ENCODE data around the gene PREPL.

The PREPL gene

DNA sequence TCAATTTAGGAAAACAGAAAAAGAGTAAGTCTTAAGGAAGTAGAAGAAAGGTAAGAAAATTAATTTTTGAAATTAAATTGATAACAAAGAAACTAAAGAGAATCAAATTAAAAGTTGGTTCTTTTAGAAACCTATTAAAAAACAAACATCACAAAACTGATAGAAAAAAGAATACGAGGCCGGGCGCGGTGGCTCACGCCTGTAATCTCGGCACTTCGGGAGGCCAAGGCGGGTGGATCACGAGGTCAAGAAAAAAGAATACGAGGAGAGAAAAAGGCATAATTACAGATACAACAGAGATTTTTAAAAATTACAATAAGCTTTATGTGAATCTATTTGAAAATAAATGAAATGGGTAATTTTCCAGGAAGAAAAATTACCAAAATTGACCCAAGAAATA, 11.8 kb downstream of the PREPL start:
- no peak overlapping the region for H2AFZ ChIP-seq (ENCODE audit: low read length)

DNA sequence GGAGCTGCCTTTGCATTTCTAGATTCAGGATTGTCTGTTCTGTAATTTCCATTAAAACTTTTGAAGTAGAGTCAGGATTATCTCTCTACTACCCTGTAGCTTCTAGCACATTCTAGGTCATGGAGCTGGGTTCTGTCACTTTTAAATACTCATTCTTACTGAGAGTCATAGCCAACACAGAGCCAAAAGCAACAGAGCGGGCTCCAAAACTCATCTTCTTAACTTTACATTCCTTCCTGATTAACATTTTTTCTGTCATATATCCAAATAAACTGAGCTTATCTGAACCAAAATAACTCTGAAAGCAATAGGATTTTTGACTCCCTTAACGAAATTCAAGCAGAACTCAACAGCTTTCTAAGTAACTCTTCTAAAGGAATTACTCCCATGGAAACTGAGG, 12.9 kb downstream of the PREPL start:
- Histone ChIP-seq H4K20me1 (ENCODE audit: insufficient read depth, low read length) (no peaks in the 10 kb centered on the region), H3K79me2 (ENCODE audit: low read length) (peaks cover 4% of the 10 kb centered on the region; the same call in 1 of the 2 replicates), H3K27me3 (replicated peaks; ENCODE audit: insufficient read depth, low read length) (no peaks in the 10 kb centered on the region), H3K4me2 (ENCODE audit: low read depth, low read length) (no peak overlapping the region), H3K27ac (ENCODE audit: low read length) (no peak overlapping the region), H3K9ac (ENCODE audit: low read length) (no peak overlapping the region), H3K9me2 (replicated peaks; ENCODE audit: insufficient read depth, low read length) (no peaks in the 10 kb centered on the region), H3K9me3 (replicated peaks; ENCODE audit: insufficient read depth, low read length) (no peaks in the 10 kb centered on the region), H3K4me1 (ENCODE audit: low read length) (no peaks in the 10 kb centered on the region), H3K4me3 (ENCODE audit: low read length) (no peak overlapping the region), H3F3A (ENCODE audit: insufficient read depth, low read length) (no peaks in the 10 kb centered on the region), H2AFZ (ENCODE audit: low read length) (no peak overlapping the region), H3K36me3 (replicated peaks; ENCODE audit: insufficient read depth, low read length) (no peaks in the 10 kb centered on the region)
- DNase-seq: no peak
- no peak for TF ChIP-seq EZH2phosphoT487 (IDR thresholded peaks at IDR 0.05; ENCODE audit: low read length)
- no peak for TF ChIP-seq EZH2 (optimal IDR thresholded peaks at IDR 0.05; ENCODE audit: low read depth, low read length)
- no peak for TF ChIP-seq CTCF (IDR thresholded peaks at IDR 0.05; ENCODE audit: low read length)

More for the DNA sequence above, 11.8 kb downstream of the PREPL start:
- no peaks in the 10 kb centered on the region for H3K27me3 ChIP-seq (replicated peaks; ENCODE audit: insufficient read depth, low read length)
- H3K9me3 ChIP-seq (replicated peaks; ENCODE audit: insufficient read depth, low read length): no peaks in the 10 kb centered on the region
- H4K20me1 ChIP-seq (ENCODE audit: insufficient read depth, low read length): no peaks in the 10 kb centered on the region
- no peak overlapping the region for H3K9ac ChIP-seq (ENCODE audit: low read length)
- H3K4me3 ChIP-seq (ENCODE audit: low read length): no peak overlapping the region
- H3K27ac ChIP-seq (ENCODE audit: low read length): no peak overlapping the region
- no peaks in the 10 kb centered on the region for H3F3A ChIP-seq (ENCODE audit: insufficient read depth, low read length)
- H3K4me1 ChIP-seq (ENCODE audit: low read length): no peaks in the 10 kb centered on the region
- H3K36me3 ChIP-seq (replicated peaks; ENCODE audit: insufficient read depth, low read length): no peaks in the 10 kb centered on the region
- no peak for DNase-seq
- no peaks in the 10 kb centered on the region for H3K9me2 ChIP-seq (replicated peaks; ENCODE audit: insufficient read depth, low read length)
- H3K4me2 ChIP-seq (ENCODE audit: low read depth, low read length): no peak overlapping the region
- H3K79me2 ChIP-seq (ENCODE audit: low read length): peaks cover 7% of the 10 kb centered on the region; the same call in 1 of the 2 replicates
- TF ChIP-seq EZH2phosphoT487 (IDR thresholded peaks at IDR 0.05; ENCODE audit: low read length) (no peak), EZH2 (optimal IDR thresholded peaks at IDR 0.05; ENCODE audit: low read depth, low read length) (no peak), CTCF (IDR thresholded peaks at IDR 0.05; ENCODE audit: low read length) (no peak)

DNA sequence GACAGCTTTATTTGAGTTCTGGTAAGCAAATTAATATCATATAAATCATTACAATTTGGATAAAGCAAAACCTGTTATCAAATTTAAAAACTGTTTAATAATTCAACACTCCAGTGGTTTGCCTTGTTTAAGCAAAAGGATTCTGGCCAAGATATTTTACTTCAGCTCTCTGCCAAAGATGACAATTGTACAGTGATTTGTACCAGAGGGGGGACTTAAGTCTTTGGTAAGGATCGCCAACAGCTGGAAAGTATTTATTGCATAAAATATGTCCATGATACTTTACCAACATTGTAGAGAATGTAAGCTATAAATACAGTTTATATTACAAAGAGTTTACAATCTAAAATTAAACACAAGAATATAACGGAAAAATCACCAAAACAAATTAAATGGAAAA, 13.8 kb downstream of the PREPL start:
- H3K27ac ChIP-seq (ENCODE audit: low read length): no peak overlapping the region
- H3K27me3 ChIP-seq (replicated peaks; ENCODE audit: insufficient read depth, low read length): no peaks in the 10 kb centered on the region
- no peak overlapping the region for H3K4me2 ChIP-seq (ENCODE audit: low read depth, low read length)
- TF ChIP-seq CTCF (IDR thresholded peaks at IDR 0.05; ENCODE audit: low read length): no peak
- no peak for TF ChIP-seq EZH2 (optimal IDR thresholded peaks at IDR 0.05; ENCODE audit: low read depth, low read length)
- no peak for TF ChIP-seq EZH2phosphoT487 (IDR thresholded peaks at IDR 0.05; ENCODE audit: low read length)
- H3K4me1 ChIP-seq (ENCODE audit: low read length): no peaks in the 10 kb centered on the region
- H3F3A ChIP-seq (ENCODE audit: insufficient read depth, low read length): no peaks in the 10 kb centered on the region
- DNase-seq: no peak
- no peaks in the 10 kb centered on the region for H4K20me1 ChIP-seq (ENCODE audit: insufficient read depth, low read length)
- H3K4me3 ChIP-seq (ENCODE audit: low read length): no peak overlapping the region
- no peaks in the 10 kb centered on the region for H3K36me3 ChIP-seq (replicated peaks; ENCODE audit: insufficient read depth, low read length)
- no peak overlapping the region for H2AFZ ChIP-seq (ENCODE audit: low read length)
- peaks cover 4% of the 10 kb centered on the region; the same call in 1 of the 2 replicates for H3K79me2 ChIP-seq (ENCODE audit: low read length)
- H3K9me3 ChIP-seq (replicated peaks; ENCODE audit: insufficient read depth, low read length): no peaks in the 10 kb centered on the region
- no peaks in the 10 kb centered on the region for H3K9me2 ChIP-seq (replicated peaks; ENCODE audit: insufficient read depth, low read length)
- H3K9ac ChIP-seq (ENCODE audit: low read length): no peak overlapping the region
